ENCODE measurements around the gene ARL5A.
"Not testable (repeated sequence)": the region's sequence is repeated elsewhere in the genome, so short reads cannot be mapped to it uniquely, and the experiment has no call there.

- TF ChIP-seq CTCF (IDR thresholded peaks at IDR 0.05); POLR2A (IDR thresholded peaks at IDR 0.05; ENCODE audit: low read depth): not testable (repeated sequence)
Observed at GRCh38 chr2:151875631-151876030, 47.4 kb upstream of the ARL5A start.

Measured in esophagus muscularis mucosa (tissue), 3 donors.